ENCODE results near the gene GOSR2. TPM values are rescaled to one million over a fixed set of nuclear protein-coding genes. Genes with fewer than 3 reads are reported as not detected.
"Not testable (repeated sequence)": the region's sequence is repeated elsewhere in the genome, so short reads cannot be mapped to it uniquely, and the experiment has no call there.

GOSR2 gene
- total and polyA plus RNA-seq, 8 donors: 14.3 to 33.2 (median 27.5) TPM

GRCh38 chr17:46950997-46951621 lies 28.1 kb downstream of the GOSR2 start:
- DNase-seq (no peak), ATAC-seq (peak in 1 of 4 donors; percentile 19), FAIRE-seq (no peak)
- 52% methylated on average over 16 of the region's 16 CpGs for WGBS, 2 donors
- no peaks in the 10 kb centered on the region for H3K36me3 ChIP-seq
- H3K4me3 ChIP-seq: no peak overlapping the region
- no peaks in the 10 kb centered on the region for H3K4me1 ChIP-seq
- no peak for TF ChIP-seq CTCF (IDR thresholded peaks at IDR 0.05)
- H3K27me3 ChIP-seq: no peaks in the 10 kb centered on the region
- intact Hi-C loops (cut with DNase I): no loop called here
- no peak overlapping the region for H3K27ac ChIP-seq
- no peaks in the 10 kb centered on the region for H3K9me3 ChIP-seq

GRCh38 chr17:46951706-46952105 lies 28.7 kb downstream of the GOSR2 start:
- DNase-seq (no peak), FAIRE-seq (no peak), ATAC-seq (no peak)
- Histone ChIP-seq H3K4me1 (no peaks in the 10 kb centered on the region), H3K36me3 (no peaks in the 10 kb centered on the region), H3K9me3 (no peaks in the 10 kb centered on the region), H3K27me3 (no peaks in the 10 kb centered on the region), H3K4me3 (no peak overlapping the region), H3K27ac (no peak overlapping the region)
- intact Hi-C loops (cut with DNase I): no loop called here
- WGBS, 2 donors: 23 to 24% methylated on average over 5 of the region's 5 CpGs
- no peak for TF ChIP-seq CTCF (IDR thresholded peaks at IDR 0.05)

- Histone ChIP-seq H3K4me3 (no peak overlapping the region), H3K27ac (no peak overlapping the region), H3K36me3 (no peaks in the 10 kb centered on the region), H3K4me1 (no peaks in the 10 kb centered on the region), H3K9me3 (no peaks in the 10 kb centered on the region), H3K27me3 (no peaks in the 10 kb centered on the region)
- ATAC-seq: no peak
- DNase-seq: no peak
- no peak for TF ChIP-seq CTCF (IDR thresholded peaks at IDR 0.05)
- WGBS, 2 donors: 60 to 66% methylated on average over 9 of the region's 9 CpGs
- FAIRE-seq: no peak
- intact Hi-C loops (cut with DNase I): no loop called here
Measured at GRCh38 chr17:46952115-46952514, 29.2 kb downstream of the GOSR2 start.

GRCh38 chr17:46953191-46953590 lies 30.2 kb downstream of the GOSR2 start:
- WGBS, 2 donors: 63 to 75% methylated on average over 2 of the region's 4 CpGs
- FAIRE-seq; H3K36me3 ChIP-seq; H3K4me1 ChIP-seq; intact Hi-C loops (cut with DNase I); H3K27me3 ChIP-seq; ATAC-seq; H3K9me3 ChIP-seq; DNase-seq; H3K27ac ChIP-seq; H3K4me3 ChIP-seq: not testable (repeated sequence)

- H3K36me3 ChIP-seq: no peaks in the 10 kb centered on the region
- no peaks in the 10 kb centered on the region for H3K27me3 ChIP-seq
- FAIRE-seq: no peak
- no peak for ATAC-seq
- no peak overlapping the region for H3K4me3 ChIP-seq
- DNase-seq: no peak
- no peak for TF ChIP-seq CTCF (IDR thresholded peaks at IDR 0.05)
- WGBS, 2 donors: 71 to 80% methylated on average over 8 of the region's 8 CpGs
- no peak overlapping the region for H3K27ac ChIP-seq
- no peaks in the 10 kb centered on the region for H3K4me1 ChIP-seq
- intact Hi-C loops (cut with DNase I): no loop called here
- H3K9me3 ChIP-seq: no peaks in the 10 kb centered on the region
Measured at GRCh38 chr17:46958041-46958591, 35.2 kb downstream of the GOSR2 start.
